ENCODE data around the gene LPCAT4.

LPCAT4 gene

GRCh38 chr15:34337557-34338306 is 29.3 kb downstream of the LPCAT4 start, which contains the start of gene SLC12A6:
Gene SLC12A6, minus strand, starts transcription at chr15:34337781. Its CDS starts 1,101 bp downstream, at chr15:34336680.
- H3K4me3 ChIP-seq (ENCODE audit: low read depth, low read length): peak within 1 kb of the TSS; percentile 91

DNA sequence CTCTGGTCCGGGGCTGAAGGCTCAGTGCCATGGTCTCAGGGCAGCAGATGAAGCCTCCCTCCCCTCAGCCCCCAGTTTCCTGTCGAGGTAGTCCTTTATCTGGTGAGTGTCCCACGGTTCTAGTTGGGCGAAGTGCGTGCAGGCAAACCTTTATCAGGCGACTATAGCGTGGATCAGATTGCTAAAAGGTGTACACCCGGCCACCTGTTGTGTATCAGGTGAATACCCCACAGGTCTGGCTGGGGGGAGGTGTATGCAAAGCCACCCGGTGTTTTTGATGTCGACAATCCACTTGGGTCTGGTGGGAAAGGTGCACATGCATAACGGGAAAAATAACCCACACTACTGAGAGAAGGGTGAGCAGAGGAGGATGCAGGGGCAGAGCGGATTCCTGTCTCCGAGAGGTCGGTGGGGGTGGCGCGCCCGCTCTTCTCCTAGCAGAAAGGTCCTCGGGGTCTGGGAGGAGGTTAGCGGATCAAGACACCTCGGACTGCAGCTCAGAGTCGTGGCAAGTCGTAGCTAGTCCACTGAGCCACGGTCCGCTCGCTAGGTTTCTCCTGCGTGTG is 29.9 kb downstream of the LPCAT4 start:
- peak overlapping the region; percentile 91 for H3K4me3 ChIP-seq (ENCODE audit: low read depth, low read length)

- no peak overlapping the region for H3K4me3 ChIP-seq (ENCODE audit: low read depth, low read length)
Observed at GRCh38 chr15:34336231-34336990, 30.6 kb downstream of the LPCAT4 start.

DNA sequence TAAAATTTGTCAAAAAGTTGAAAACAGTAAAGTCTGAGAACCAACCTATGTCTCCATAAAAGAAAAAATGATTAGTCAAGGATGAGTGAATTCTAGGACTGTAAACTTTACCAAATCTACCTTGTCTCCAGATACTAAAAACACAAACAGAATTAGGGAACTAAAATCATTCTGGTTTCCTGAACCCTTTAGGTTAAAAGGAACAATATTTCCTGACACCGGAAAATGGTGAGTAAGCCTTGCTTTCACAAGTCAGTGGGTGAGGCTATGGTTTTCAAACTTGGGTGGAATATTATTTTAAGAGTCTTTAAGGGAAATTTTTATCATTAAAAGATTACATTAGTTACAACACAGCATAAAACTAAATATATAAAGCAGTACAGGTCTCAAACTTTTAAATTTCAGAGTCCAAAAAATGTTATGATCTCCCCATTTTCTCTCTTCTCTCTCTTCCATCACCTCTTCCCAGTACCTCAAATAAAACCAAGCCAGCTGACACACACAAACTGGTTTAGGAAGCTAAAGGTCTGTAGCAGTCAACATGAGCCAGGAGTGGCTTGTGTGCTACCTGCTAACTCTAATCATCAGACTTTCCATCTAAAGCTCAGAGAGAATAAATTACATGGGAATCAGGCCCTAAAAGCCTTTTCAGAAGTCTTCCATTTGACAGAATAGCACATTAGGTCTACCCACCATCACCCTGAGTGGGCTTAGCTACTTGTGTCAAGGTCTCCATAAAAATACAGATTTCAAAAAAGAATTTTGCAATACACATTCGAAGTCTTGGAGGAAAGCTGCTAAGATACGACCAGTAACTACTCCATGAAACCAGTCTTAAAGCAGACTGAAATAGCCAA is 31.6 kb downstream of the LPCAT4 start:
- H3K4me3 ChIP-seq (ENCODE audit: low read depth, low read length): no peak overlapping the region

- H3K4me3 ChIP-seq (ENCODE audit: low read depth, low read length): no peak overlapping the region
Observed at GRCh38 chr15:34334672-34335071, 32.3 kb downstream of the LPCAT4 start.

- H3K4me3 ChIP-seq (ENCODE audit: low read depth, low read length): no peak overlapping the region
Observed at GRCh38 chr15:34332553-34333120, 34.4 kb downstream of the LPCAT4 start.

DNA sequence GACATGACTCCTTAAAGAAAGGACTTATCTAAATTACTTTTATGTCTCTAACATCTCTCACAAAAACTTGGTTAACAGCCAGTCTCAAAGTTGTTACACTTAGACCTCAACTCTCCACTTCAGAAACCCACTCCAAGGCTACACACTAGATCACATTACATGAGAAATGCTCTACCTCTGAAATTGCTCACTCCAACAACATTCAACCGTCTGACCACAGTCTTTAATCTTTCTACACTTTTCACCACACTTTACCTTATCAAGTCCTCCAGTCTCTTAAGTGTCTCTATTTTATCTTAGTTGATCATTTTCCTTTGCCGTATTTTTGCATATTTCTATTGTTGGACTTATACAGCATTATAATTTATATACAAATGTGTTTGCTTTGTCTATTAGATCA is 35.2 kb downstream of the LPCAT4 start:
- no peak overlapping the region for H3K4me3 ChIP-seq (ENCODE audit: low read depth, low read length)

DNA sequence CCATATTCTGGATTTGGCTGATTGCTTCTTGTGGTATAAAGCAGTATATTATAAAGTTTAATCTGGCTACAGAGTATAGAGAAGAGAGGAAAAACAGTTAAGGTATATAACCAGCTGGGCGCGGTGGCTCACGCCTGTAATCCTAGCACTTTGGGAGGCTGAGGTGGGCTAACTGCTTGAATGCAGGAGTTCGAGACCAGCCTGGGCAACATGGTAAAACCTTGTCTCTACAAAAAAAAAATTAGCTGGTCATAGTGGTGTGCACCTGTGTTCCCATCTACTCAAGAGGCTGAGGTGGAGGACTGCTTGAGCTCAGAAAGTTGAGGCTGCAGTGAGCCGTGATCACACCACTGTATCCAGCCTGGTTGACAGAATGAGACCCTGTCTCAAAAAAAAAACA is 36.7 kb downstream of the LPCAT4 start:
- no peak overlapping the region for H3K4me3 ChIP-seq (ENCODE audit: low read depth, low read length)

- H3K4me3 ChIP-seq (ENCODE audit: low read depth, low read length): no peak overlapping the region
Observed at GRCh38 chr15:34329006-34329405, 38.0 kb downstream of the LPCAT4 start.

- no peak overlapping the region for H3K4me3 ChIP-seq (ENCODE audit: low read depth, low read length)
Observed at GRCh38 chr15:34327906-34328305, 39.1 kb downstream of the LPCAT4 start.

GRCh38 chr15:34325368-34325767 is 41.6 kb downstream of the LPCAT4 start:
- no peak overlapping the region for H3K4me3 ChIP-seq (ENCODE audit: low read depth, low read length)

DNA sequence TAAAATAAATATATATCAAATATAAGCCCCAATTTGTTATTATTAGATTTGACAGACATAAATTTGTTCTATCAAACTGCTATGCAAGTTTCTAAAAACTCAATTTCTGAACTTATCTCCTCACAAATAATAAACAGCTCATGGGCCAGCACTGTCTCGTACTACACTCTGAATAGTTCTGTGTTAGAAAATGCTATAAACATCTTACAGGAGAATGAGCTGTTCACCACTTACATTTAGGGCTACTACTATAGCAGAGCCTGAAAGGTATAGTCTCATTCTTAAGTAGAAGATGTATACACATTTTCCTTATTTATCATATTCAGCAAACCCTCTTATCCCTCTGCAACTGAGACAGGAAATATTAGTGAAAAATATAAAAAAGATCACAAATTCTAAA is 42.1 kb downstream of the LPCAT4 start:
- no peak overlapping the region for H3K4me3 ChIP-seq (ENCODE audit: low read depth, low read length)

- H3K4me3 ChIP-seq (ENCODE audit: low read depth, low read length): no peak overlapping the region
Observed at GRCh38 chr15:34323217-34323616, 43.8 kb downstream of the LPCAT4 start.

DNA sequence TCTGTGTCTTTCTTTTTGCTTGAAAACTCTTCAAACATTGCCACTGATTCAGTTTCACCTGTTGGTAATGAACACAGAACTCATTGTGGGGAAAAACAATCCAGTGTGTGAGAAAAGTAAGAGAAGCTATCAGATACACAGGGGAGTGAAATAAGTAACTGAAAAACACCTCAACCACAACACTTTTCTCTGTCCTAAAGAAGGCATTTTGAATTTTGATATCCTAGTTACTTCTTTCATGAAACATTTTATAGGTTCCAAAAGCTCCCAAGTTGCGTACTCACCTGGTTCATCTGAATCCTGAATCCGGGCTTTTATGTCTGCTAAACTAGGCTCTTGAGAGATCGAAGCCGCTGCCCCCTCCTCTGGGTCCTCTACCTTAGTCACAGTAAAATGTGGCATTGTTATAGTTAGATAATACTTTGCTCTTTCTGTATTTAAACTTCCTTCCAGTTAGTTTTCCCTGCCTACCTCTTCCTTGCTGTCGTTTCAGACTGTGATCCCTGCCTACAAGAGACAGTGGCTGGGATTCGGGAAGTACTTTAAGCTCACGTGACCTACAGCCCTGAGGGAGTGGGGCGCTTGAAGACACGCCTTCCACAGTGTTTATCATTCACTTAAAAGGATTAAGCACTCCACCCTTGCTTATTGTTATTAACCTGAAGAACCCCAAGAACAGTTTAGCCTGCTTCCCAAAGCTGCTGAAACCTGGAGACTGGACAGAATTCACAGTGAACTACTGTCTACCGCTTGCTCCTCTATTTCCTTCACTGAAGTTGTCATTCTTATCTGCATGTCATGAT is 48.5 kb downstream of the LPCAT4 start:
- H3K4me3 ChIP-seq (ENCODE audit: low read depth, low read length): peak overlapping the region; percentile 44

DNA sequence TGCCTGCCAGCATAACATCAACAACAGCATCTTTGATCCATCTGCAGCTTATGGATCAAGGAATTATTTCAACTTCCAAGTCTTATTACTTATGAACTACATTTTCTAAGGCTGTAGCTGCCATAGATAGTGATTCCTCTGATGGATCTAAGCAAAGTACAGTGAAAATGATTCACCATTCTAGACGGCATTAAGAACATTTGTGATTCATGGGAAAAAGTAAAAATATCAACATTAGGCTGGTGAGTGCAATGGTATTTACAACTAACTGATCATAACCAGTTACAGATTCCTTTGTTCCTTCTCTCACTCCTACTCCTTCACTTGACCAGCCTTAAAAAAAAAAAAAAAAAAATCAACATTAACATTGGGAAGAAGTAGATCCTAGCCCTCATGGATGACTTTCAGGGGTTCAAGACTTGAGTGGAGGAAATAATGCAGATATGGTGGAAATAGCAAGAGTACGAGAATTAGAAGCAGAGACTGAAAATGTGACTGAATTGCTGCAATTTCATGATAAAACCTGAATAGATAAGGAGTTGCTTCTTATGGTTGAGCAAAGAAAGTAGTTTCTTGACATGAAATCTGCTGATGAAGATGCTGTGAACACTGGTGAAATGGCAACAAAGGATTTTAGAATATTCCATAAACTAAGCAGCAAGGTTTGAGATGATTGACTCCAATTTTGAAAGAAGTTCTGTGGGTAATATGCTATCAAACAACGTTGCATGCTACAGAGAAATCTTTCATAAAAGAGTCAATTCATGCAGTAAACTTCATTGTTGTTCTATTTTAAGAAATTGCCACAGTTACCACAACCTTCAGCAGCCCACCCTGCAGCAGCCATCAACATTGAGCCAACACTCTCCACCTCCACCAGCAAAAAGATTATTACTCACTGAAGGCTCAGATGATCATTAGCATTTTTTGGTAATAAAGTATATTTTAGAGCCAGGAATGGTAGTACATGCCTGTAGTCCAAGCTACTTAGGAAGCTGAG is 52.2 kb downstream of the LPCAT4 start:
- H3K4me3 ChIP-seq (ENCODE audit: low read depth, low read length): no peak overlapping the region

DNA sequence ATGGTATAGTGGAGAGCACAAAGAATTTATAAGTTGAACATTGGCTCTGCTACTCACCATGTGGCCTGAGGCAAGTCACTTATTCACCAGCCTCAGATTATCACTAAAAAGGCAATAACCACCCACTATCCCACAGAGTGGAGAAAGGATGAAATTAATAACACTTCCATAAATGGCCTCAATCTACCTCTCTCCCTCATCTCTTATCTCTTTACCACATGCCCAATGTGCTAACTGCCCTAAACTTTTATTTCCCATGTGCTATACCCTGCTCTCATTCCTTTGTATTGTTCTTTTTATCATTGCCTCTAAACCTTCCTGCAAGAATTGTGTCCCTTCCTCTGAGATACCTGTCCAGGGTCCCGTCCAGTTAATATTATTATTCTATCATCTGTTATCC is 55.4 kb downstream of the LPCAT4 start:
- no peak overlapping the region for H3K4me3 ChIP-seq (ENCODE audit: low read depth, low read length)

Measured in iPS-11a (cell line).